Body of pancreas (tissue), 4 donors: ENCODE data around the gene CCDC7. TPM values are rescaled to one million over a fixed set of nuclear protein-coding genes. Genes with fewer than 3 reads are reported as not detected.

Source experiments
- ATAC-seq: fragments of 150-250 bp; one replicate; pipeline ENCODE4 v1.9.1; 2016
- DNase-seq, 4 donors: peaks; one replicate each; pipeline ENCODE4 v3.0.0-alpha.2; 2019
- H3K27ac ChIP-seq, 4 donors: fragments of 200-600 bp; sonication (generic); 1 replicate in 3 of 4; 2 replicates in 1 of 4; pipeline versions ENCODE4 v1.5.1 to v1.6.1; 2016 to 2019; ENCODE audit warnings: mild to moderate bottlenecking in 1 of 4, mixed read lengths in 1 of 4, moderate library complexity in 1 of 4
- H3K27me3 ChIP-seq, 2 donors: fragments of 200-600 bp; sonication (generic); one replicate each; pipeline ENCODE4 v1.6.0; 2016; ENCODE audit warnings: mild to moderate bottlenecking in 1 of 2
- H3K36me3 ChIP-seq, 2 donors: fragments of 200-600 bp; sonication (generic); replicated peaks in 1 of 2; 2 replicates each; pipeline ENCODE4 v1.5.1; 2016; ENCODE audit warnings: low read depth in 2 of 2; ENCODE audit not compliant: insufficient read depth in 1 of 2
- H3K4me1 ChIP-seq: fragments of 200-600 bp; sonication (generic); one replicate; pipeline ENCODE4 v1.6.0; 2016
- H3K4me3 ChIP-seq, 2 donors: fragments of 200-600 bp; sonication (generic); 1 replicate in 1 of 2; 2 replicates in 1 of 2; pipeline ENCODE4 v1.5.1; 2016 to 2019
- H3K9me3 ChIP-seq, 3 donors: fragments of 200-600 bp; sonication (generic); 1 replicate in 2 of 3; 2 replicates in 1 of 3; pipeline ENCODE4 v1.5.1; 2016
- CTCF ChIP-seq, 7 experiments: fragments of 450-650 bp in 4 of 7; fragments of 200-600 bp in 3 of 7; sonication (generic) in 3 of 7; IDR thresholded peaks; one replicate each; pipeline ENCODE4 v1.5.1; 2016 to 2019; ENCODE audit warnings: antibody characterized with exemption in 7 of 7
- POLR2A ChIP-seq, 3 donors: fragments of 450-650 bp; IDR thresholded peaks; one replicate each; pipeline ENCODE4 v1.6.1; 2016; ENCODE audit warnings: antibody characterized with exemption in 3 of 3, mild to moderate bottlenecking in 2 of 3
- WGBS, 2 donors: methylation state at CpG; one replicate each; pipeline ENCODE4 v1.1.5; 2017; 5-methylcytosine and 5-hydroxymethylcytosine counted together
- intact Hi-C: fragments of 100-400 bp; cut with DNase I; formaldehyde crosslinking; loops from one replicate; pipeline ENCODE4 v1.15.1; 2023
- total RNA-seq, 2 donors: library from RNA; depleted of rRNA; stranded (reverse); fragments of >200 nt; gene quantifications; one replicate each; pipeline ENCODE4 v1.1.0, GENCODE V29; 2016

Gene CCDC7
- total RNA-seq, 2 donors from 2014 or later, result 4.3 to 23.6 TPM

GRCh38 chr10:32511599-32511998 is 65.7 kb downstream of the CCDC7 start:
- H3K9me3 ChIP-seq, result no peaks in the 10 kb centered on the region
- H3K27ac ChIP-seq, result no peak overlapping the region
- no peak for TF ChIP-seq POLR2A (IDR thresholded peaks at IDR 0.05)
- no peak for TF ChIP-seq CTCF (IDR thresholded peaks at IDR 0.05)
- no peaks in the 10 kb centered on the region for H3K27me3 ChIP-seq
- H3K36me3 ChIP-seq, result no peaks in the 10 kb centered on the region
- ATAC-seq (no peak), DNase-seq (no peak)
- no peak overlapping the region for H3K4me3 ChIP-seq
- 88 to 98% methylated on average over 18 of the region's 18 CpGs for WGBS, 2 donors
- H3K4me1 ChIP-seq, result no peaks in the 10 kb centered on the region
- intact Hi-C loops, result no loop called here

DNA sequence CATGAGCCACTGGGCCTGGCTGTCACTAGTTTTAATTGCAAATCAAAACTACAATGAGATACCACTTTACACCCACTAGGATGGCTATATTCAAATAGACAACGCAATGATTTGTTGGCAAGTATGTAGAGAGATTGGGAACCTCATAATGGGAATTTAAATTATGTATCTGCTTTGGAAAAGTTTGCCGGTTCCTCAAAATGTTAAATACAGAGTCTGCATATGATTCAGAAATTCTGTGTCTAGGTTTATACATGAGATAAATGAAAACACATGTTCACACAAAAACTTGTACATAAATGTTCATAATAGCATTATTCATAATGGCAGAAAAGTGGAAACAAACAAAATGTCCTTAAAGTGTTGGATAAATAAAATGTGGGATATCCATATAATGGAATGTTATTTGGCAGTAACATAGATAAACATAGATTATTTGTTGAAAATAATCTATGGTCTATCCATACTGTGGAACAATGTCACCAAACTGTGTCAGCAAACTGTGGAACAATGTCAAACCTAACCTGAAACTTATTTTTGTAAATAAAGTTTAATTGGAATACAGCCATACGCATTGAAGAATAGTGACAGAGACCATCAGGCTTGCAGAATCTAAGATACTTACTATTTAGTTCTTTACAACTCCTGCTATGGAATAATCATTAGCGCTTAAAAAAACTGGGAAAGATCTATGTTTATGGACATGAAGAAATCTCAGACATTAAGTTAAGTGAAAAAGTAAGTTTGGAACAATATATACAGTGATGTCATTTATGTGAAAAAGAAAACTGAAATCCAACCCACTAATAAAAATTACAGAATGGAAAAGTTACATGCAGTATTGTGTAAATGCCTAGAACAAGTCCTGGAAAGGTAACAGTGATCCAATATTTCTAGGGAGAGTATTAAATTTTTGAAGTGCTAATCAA is 70.9 kb downstream of the CCDC7 start:
- no peak for ATAC-seq

DNA sequence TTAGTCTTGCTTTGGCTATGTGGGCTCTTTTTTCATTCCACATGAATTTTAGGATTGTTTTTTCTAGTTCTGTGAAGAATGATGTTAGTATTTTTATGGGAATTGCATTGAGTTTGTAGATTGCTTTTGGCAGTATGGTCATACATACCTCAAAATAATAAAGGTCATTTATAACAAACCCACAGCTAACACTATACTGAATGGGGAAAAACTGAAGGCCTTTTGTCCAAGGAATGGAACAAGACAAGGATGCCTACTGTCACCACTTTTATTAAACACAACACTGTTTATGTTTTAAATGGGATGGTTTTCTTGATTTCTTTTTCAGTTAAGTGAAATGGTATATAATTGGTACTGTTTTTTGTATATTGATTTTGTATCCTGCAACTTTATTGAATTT is 84.3 kb downstream of the CCDC7 start:
- Histone ChIP-seq H3K36me3 (no peaks in the 10 kb centered on the region), H3K27me3 (no peaks in the 10 kb centered on the region), H3K27ac (no peak overlapping the region), H3K4me1 (no peaks in the 10 kb centered on the region), H3K4me3 (no peak overlapping the region), H3K9me3 (no peaks in the 10 kb centered on the region)
- ATAC-seq (no peak), DNase-seq (no peak)
- intact Hi-C loops, result no loop called here
- TF ChIP-seq POLR2A (IDR thresholded peaks at IDR 0.05), result no peak
- TF ChIP-seq CTCF (IDR thresholded peaks at IDR 0.05), result no peak

More for the DNA sequence above, 70.9 kb downstream of the CCDC7 start:
- no peak for TF ChIP-seq CTCF (IDR thresholded peaks at IDR 0.05)
- TF ChIP-seq POLR2A (IDR thresholded peaks at IDR 0.05), result no peak
- Histone ChIP-seq H3K9me3 (peaks cover 0 to 11% (median 0%) of the 10 kb centered on the region in 3 donors), H3K27me3 (no peaks in the 10 kb centered on the region), H3K4me1 (no peaks in the 10 kb centered on the region), H3K4me3 (no peak overlapping the region), H3K36me3 (no peaks in the 10 kb centered on the region), H3K27ac (no peak overlapping the region)
- 85 to 89% methylated on average over 4 of the region's 4 CpGs for WGBS, 2 donors
- intact Hi-C loops, result no loop called here
- DNase-seq, result no peak

GRCh38 chr10:32538256-32538655 is 92.3 kb downstream of the CCDC7 start:
- H3K27ac ChIP-seq, result no peak overlapping the region
- WGBS, 2 donors, result 68 to 77% methylated on average over 3 of the region's 3 CpGs
- TF ChIP-seq POLR2A (IDR thresholded peaks at IDR 0.05) (no peak), CTCF (IDR thresholded peaks at IDR 0.05) (no peak)
- DNase-seq, result no peak
- H3K27me3 ChIP-seq, result no peaks in the 10 kb centered on the region
- no peaks in the 10 kb centered on the region for H3K9me3 ChIP-seq
- intact Hi-C loops, result no loop called here
- no peak overlapping the region for H3K4me3 ChIP-seq
- no peaks in the 10 kb centered on the region for H3K4me1 ChIP-seq
- H3K36me3 ChIP-seq, result no peaks in the 10 kb centered on the region
- ATAC-seq, result no peak
